HAP-1 (cell line): ENCODE data around the gene GPR17.
A peak's percentile ranks its signal among the peaks of the same experiment; 100 is the strongest.

ENCODE experiments used
- DNase-seq, 2 experiments: peaks; one replicate each; pipeline ENCODE4 v3.0.0-alpha.2; 2016 to 2020; ENCODE audit warnings: low spot score in 2 of 2
- H3K27me3 ChIP-seq: fragments of 250-450 bp; sonication (Bioruptor Pico); 2 replicates; pipeline ENCODE4 v1.5.1; 2020; ENCODE audit warnings: low read depth, mild to moderate bottlenecking, moderate library complexity
- H3K36me3 ChIP-seq: fragments of 250-450 bp; sonication (Bioruptor Pico); replicated peaks from 2 replicates; pipeline ENCODE4 v1.5.1; 2020; ENCODE audit warnings: mild to moderate bottlenecking
- H3K4me1 ChIP-seq: fragments of 250-450 bp; sonication (Bioruptor Pico); 2 replicates; pipeline ENCODE4 v1.5.1; 2020; ENCODE audit warnings: mild to moderate bottlenecking
- H3K4me3 ChIP-seq: fragments of 250-450 bp; sonication (Bioruptor Pico); 2 replicates; pipeline ENCODE4 v1.5.1; 2020; ENCODE audit warnings: mild to moderate bottlenecking, moderate library complexity
- H3K9me3 ChIP-seq: fragments of 250-450 bp; sonication (Bioruptor Pico); 2 replicates; pipeline ENCODE4 v1.5.1; 2020; ENCODE audit warnings: mild to moderate bottlenecking, moderate library complexity
- in situ Hi-C: fragments of 300-500 bp; cut with MboI; formaldehyde crosslinking; loops from 3 replicates; pipeline ENCODE4 v1.14.3; 2020; ENCODE audit warnings: low sequenced_read_pairs, inconsistent platforms, mixed read lengths

Gene GPR17

GRCh38 chr2:127637725-127638252 lies 8.2 kb upstream of the GPR17 start:
- Histone ChIP-seq H3K9me3 (no peaks in the 10 kb centered on the region), H3K4me1 (no peaks in the 10 kb centered on the region), H3K36me3 (no peaks in the 10 kb centered on the region), H3K27me3 (no peaks in the 10 kb centered on the region), H3K4me3 (no peak overlapping the region)
- DNase-seq: no peak
- in situ Hi-C loops: no loop called here

GRCh38 chr2:127638361-127639110 lies 7.4 kb upstream of the GPR17 start:
- Histone ChIP-seq H3K9me3 (no peaks in the 10 kb centered on the region), H3K36me3 (no peaks in the 10 kb centered on the region), H3K4me1 (no peaks in the 10 kb centered on the region), H3K4me3 (no peak overlapping the region), H3K27me3 (no peaks in the 10 kb centered on the region)
- no peak for DNase-seq
- in situ Hi-C loops: no loop called here

- in situ Hi-C loops: no loop called here
- DNase-seq: no peak
- Histone ChIP-seq H3K36me3 (no peaks in the 10 kb centered on the region), H3K27me3 (no peaks in the 10 kb centered on the region), H3K4me3 (no peak overlapping the region), H3K4me1 (no peaks in the 10 kb centered on the region), H3K9me3 (no peaks in the 10 kb centered on the region)
Measured at GRCh38 chr2:127639111-127639474, 6.9 kb upstream of the GPR17 start.

- Histone ChIP-seq H3K9me3 (no peaks in the 10 kb centered on the region), H3K4me1 (no peaks in the 10 kb centered on the region), H3K27me3 (no peaks in the 10 kb centered on the region), H3K4me3 (no peak overlapping the region), H3K36me3 (no peaks in the 10 kb centered on the region)
- DNase-seq: peak in 1 of 2 experiments; percentile 27
- in situ Hi-C loops: no loop called here
Measured at GRCh38 chr2:127640082-127641072, 5.6 kb upstream of the GPR17 start.

GRCh38 chr2:127641133-127641532 lies 4.8 kb upstream of the GPR17 start:
- H3K4me1 ChIP-seq: no peaks in the 10 kb centered on the region
- in situ Hi-C loops: no loop called here
- no peaks in the 10 kb centered on the region for H3K27me3 ChIP-seq
- no peaks in the 10 kb centered on the region for H3K9me3 ChIP-seq
- no peaks in the 10 kb centered on the region for H3K36me3 ChIP-seq
- H3K4me3 ChIP-seq: no peak overlapping the region
- DNase-seq: no peak

- no peaks in the 10 kb centered on the region for H3K4me1 ChIP-seq
- DNase-seq: no peak
- no peaks in the 10 kb centered on the region for H3K36me3 ChIP-seq
- H3K27me3 ChIP-seq: no peaks in the 10 kb centered on the region
- no peak overlapping the region for H3K4me3 ChIP-seq
- in situ Hi-C loops: no loop called here
- no peaks in the 10 kb centered on the region for H3K9me3 ChIP-seq
Measured at GRCh38 chr2:127641846-127642507, 4.0 kb upstream of the GPR17 start.

GRCh38 chr2:127642706-127643438 lies 3.1 kb upstream of the GPR17 start:
- Histone ChIP-seq H3K4me1 (no peaks in the 10 kb centered on the region), H3K27me3 (no peaks in the 10 kb centered on the region), H3K4me3 (no peak overlapping the region), H3K36me3 (no peaks in the 10 kb centered on the region), H3K9me3 (no peaks in the 10 kb centered on the region)
- DNase-seq: no peak
- in situ Hi-C loops: no loop called here

- Histone ChIP-seq H3K36me3 (no peaks in the 10 kb centered on the region), H3K9me3 (no peaks in the 10 kb centered on the region), H3K4me1 (no peaks in the 10 kb centered on the region), H3K27me3 (no peaks in the 10 kb centered on the region), H3K4me3 (no peak overlapping the region)
- no peak for DNase-seq
- in situ Hi-C loops: no loop called here
Measured at GRCh38 chr2:127643439-127644065, 2.4 kb upstream of the GPR17 start.

GRCh38 chr2:127644066-127645025 lies 1.6 kb upstream of the GPR17 start:
- H3K36me3 ChIP-seq: no peaks in the 10 kb centered on the region
- H3K9me3 ChIP-seq: no peaks in the 10 kb centered on the region
- no peaks in the 10 kb centered on the region for H3K4me1 ChIP-seq
- H3K4me3 ChIP-seq: no peak overlapping the region
- in situ Hi-C loops: no loop called here
- DNase-seq: no peak
- no peaks in the 10 kb centered on the region for H3K27me3 ChIP-seq

- DNase-seq: no peak
- no peaks in the 10 kb centered on the region for H3K27me3 ChIP-seq
- in situ Hi-C loops: no loop called here
- H3K4me3 ChIP-seq: no peak overlapping the region
- no peaks in the 10 kb centered on the region for H3K9me3 ChIP-seq
- H3K4me1 ChIP-seq: no peaks in the 10 kb centered on the region
- H3K36me3 ChIP-seq: no peaks in the 10 kb centered on the region
Measured at GRCh38 chr2:127645026-127645394, 943 bp upstream of the GPR17 start.

- in situ Hi-C loops: no loop called here
Measured at GRCh38 chr2:127646487-127647241, 711 bp downstream of the GPR17 start.

More at GRCh38 chr2:127646487-127647241, 711 bp downstream of the GPR17 start:
- Histone ChIP-seq H3K27me3 (no peaks in the 10 kb centered on the region), H3K4me3 (no peak overlapping the region), H3K9me3 (no peaks in the 10 kb centered on the region), H3K4me1 (no peaks in the 10 kb centered on the region), H3K36me3 (no peaks in the 10 kb centered on the region)
- DNase-seq: no peak
